GM21367 (cell line): ENCODE results near the gene APPBP2.
A peak's percentile ranks its signal among the peaks of the same experiment; 100 is the strongest.

Experiments used
- ATAC-seq: cut with Tn5 transposase; IDR thresholded peaks from one replicate; pipeline ENCODE4 v1.9.1; 2021; ENCODE audit not compliant: unreplicated experiment

APPBP2 gene

GRCh38 chr17:60403962-60404361 is 122.1 kb downstream of the APPBP2 start:
- ATAC-seq, result no peak

GRCh38 chr17:60403523-60403810 is 122.6 kb downstream of the APPBP2 start:
- ATAC-seq, result no peak

- ATAC-seq, result no peak
Measured at GRCh38 chr17:60401819-60402218, 124.2 kb downstream of the APPBP2 start.

- peak; percentile 73 for ATAC-seq
Measured at GRCh38 chr17:60398227-60398959, 127.6 kb downstream of the APPBP2 start.

- ATAC-seq, result no peak
Measured at GRCh38 chr17:60396412-60396811, 129.6 kb downstream of the APPBP2 start.

DNA sequence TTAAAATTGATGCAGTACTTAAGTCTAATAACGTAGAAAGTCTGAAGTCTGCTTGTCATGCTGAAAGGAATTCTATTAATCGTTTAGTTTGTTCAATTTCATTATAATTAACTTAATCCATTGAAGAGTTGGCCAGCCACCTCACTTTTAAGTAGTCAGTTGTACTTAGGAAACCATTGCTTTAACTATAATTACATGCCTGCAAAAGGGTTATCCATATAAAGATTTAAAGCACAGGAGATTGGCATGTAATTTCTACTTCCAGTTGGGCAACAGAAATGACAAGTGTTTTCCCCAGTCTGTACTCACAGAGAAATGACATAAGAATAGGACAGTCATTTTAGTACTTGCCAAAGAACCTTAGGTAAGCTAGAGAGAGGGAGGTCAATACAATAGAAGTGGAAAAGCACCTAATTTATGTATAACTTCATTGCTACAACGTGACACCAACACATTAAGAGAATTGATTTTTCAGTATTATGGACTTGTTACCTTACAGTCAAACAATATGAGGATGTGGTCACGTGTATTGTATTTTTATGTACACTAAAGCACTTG is 130.5 kb downstream of the APPBP2 start:
- no peak for ATAC-seq

- ATAC-seq, result no peak
Measured at GRCh38 chr17:60393840-60394723, 132.0 kb downstream of the APPBP2 start.
